Tongue (tissue), 2 donors: ENCODE results near the gene MYH7B. TPM values are rescaled to one million over a fixed set of nuclear protein-coding genes. Genes with fewer than 3 reads are reported as not detected.

Experiments used
- DNase-seq: peaks from one replicate; pipeline ENCODE4 v3.0.0-alpha.2; 2015
- total RNA-seq: library from RNA; depleted of rRNA; stranded (reverse); fragments of >200 nt; gene quantifications from one replicate; pipeline ENCODE4 v1.2.3, GENCODE V29; 2014

MYH7B gene
- total RNA-seq, 1 donor from 2014 or later, result 6.1 TPM

- no peak for DNase-seq
Measured at GRCh38 chr20:34992751-34993417, 37.2 kb downstream of the MYH7B start.

DNA sequence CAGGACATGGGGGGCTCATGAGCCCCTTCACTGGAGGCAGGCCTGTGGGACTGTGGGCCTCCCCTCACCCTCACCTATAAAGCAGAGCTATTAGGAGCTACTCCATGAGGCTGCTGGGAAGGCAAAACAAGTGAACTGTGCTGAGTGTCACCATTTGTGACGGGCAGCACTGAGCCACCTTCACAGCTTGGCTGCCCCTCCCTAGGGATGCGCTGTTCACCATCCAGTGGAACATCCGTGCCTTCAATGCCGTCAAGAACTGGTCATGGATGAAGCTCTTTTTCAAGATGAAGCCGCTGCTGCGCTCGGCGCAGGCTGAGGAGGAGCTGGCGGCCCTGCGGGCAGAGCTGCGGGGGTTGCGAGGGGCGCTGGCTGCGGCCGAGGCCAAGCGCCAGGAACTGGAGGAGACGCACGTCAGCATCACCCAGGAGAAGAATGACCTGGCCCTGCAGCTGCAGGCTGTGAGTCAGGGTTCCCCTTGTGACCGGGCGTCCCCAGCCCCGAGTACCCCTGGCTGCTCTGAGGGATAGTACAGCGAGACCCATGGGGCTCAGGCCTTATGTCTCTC is 38.4 kb downstream of the MYH7B start:
- no peak for DNase-seq

GRCh38 chr20:34994509-34995131 is 39.0 kb downstream of the MYH7B start:
- DNase-seq, result no peak

DNA sequence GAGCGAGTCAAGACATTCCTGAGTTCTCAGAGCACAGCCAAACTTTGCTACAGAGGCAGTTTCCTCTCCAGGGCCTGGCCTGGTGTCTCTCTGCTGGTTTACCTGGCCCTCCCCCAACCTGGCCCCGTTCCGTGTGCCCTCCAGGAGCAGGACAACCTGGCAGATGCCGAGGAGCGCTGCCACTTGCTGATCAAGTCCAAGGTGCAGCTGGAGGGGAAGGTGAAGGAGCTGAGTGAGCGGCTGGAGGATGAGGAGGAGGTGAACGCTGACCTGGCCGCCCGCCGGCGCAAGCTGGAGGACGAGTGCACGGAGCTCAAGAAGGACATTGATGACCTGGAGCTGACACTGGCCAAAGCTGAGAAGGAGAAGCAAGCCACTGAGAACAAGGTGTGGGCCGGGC is 39.5 kb downstream of the MYH7B start:
- no peak for DNase-seq

DNA sequence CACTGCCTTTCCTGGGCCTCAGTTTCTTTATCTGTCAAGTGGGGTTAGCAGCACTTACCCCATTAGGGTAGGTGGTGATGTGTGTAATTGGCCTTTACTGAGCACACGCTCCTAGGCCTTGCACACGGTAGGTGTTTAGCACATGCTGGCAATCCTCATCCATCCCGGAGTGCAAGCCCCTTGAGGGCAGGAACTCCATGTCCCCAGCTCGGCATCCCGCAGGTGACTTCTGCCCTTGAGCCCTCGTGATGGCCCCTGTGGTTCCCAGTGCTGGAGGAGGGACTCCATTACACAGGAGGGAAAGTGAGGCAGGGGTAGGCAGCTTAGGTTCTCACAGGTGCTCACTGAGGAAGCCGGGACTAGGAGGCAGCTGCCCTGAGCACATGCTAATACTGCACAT is 40.0 kb downstream of the MYH7B start:
- no peak for DNase-seq

DNA sequence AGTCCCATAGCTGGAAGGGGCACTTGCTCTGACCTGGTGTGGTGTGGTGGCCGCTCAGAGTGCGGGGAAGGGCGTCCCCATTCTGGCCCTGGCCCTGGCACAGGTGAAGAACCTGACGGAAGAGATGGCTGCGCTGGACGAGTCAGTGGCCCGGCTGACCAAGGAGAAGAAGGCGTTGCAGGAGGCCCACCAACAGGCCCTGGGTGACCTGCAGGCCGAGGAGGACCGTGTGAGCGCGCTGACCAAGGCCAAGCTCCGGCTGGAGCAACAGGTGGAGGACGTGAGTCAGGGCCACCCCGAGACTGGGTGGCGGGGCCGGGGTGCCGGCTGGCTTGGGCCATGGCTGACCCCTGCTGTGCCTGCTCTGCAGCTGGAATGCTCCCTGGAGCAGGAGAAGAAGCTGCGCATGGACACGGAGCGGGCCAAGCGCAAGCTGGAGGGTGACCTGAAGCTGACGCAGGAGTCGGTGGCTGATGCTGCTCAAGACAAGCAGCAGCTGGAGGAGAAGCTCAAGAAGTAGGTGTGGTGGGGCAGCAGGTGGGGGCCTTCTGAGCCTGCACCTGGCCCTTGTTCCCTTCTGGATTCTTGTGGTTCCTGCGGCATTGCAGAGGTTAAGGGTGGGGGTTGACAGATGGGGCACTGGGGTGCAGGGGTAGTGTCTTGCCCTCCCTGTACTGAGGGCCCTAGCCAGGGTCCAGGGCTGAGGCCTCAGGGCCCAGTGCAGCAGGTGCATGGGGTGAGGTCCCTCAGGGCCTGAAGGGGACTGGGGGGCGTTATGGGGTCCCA is 40.8 kb downstream of the MYH7B start:
- DNase-seq, result no peak

GRCh38 chr20:34997131-34997561 is 41.5 kb downstream of the MYH7B start:
- DNase-seq, result peak; percentile 76

DNA sequence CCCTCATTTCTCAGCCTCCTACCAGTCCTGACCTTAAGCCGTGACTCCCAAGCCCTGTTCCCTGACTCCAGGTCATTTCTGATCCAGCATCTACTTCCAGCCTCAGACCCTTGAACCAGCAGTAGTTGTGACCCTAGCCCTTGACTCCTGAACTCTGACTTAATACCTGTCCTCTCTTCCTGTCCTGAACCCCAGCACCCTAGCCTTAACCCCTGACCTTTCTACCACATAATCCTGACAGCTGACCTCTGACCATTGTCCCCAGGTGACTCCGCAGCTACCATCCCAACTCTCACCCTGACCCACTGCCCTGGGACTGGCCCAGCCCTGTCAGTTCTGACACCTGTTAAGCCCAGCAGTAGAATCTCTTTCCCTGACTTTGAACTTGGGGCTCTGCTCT is 42.1 kb downstream of the MYH7B start:
- no peak for DNase-seq

GRCh38 chr20:34998331-34998950 is 42.8 kb downstream of the MYH7B start:
- no peak for DNase-seq

DNA sequence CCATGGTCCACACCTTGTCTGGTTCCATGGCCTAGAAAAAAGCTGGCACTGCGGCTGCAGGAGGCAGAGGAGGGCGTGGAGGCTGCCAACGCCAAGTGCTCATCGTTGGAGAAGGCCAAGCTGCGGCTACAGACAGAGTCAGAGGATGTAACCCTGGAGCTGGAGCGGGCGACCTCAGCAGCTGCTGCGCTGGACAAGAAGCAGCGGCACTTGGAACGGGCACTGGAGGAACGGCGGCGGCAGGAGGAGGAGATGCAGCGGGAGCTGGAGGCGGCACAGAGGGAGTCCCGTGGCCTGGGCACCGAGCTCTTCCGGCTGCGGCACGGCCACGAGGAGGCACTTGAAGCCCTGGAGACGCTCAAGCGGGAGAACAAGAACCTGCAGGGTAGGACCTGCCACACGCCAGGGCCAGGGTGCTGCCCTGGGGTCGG is 43.4 kb downstream of the MYH7B start:
- DNase-seq, result no peak

DNA sequence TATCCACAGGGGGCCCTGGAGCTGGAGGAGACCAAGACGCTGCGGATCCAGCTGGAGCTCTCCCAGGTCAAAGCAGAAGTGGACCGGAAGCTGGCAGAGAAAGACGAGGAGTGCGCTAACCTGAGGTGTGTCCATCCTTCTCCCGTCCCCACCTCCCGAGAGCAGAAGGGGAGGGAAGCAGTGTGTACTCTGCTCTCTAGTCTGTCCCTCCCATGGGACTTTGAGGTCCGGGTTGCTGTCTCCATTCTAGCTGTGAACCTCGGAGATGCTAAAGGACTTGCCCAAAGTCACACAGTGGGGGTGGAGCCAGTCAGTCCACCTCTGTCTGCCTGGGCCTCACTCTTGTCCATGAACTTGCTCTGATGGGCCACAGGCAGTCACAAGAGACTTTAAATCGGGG is 44.1 kb downstream of the MYH7B start:
- no peak for DNase-seq

DNA sequence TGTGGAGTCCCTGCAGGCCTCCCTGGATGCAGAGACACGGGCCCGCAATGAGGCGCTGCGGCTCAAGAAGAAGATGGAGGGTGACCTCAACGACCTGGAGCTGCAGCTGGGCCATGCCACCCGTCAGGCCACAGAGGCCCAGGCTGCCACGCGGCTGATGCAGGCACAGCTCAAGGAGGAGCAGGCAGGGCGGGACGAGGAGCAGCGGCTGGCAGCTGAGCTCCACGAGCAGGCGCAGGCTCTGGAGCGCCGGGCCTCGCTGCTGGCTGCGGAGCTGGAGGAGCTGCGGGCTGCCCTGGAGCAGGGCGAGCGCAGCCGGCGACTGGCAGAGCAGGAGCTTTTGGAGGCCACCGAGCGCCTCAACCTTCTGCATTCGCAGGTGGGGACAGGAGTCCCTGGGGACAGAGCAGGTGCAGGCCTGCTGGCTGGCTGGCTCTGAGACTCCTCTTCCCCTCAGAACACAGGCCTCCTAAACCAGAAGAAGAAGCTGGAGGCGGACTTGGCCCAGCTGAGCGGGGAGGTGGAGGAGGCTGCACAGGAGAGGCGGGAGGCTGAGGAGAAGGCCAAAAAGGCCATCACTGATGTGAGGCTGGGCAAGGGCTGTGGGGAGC is 44.7 kb downstream of the MYH7B start:
- DNase-seq, result no peak

- DNase-seq, result no peak
Measured at GRCh38 chr20:35000922-35001595, 45.4 kb downstream of the MYH7B start.

GRCh38 chr20:35001596-35002362 is 46.1 kb downstream of the MYH7B start:
- DNase-seq, result no peak

- no peak for DNase-seq
Measured at GRCh38 chr20:35002426-35003210, 47.0 kb downstream of the MYH7B start.

GRCh38 chr20:35003211-35004031 is 47.8 kb downstream of the MYH7B start:
- no peak for DNase-seq

DNA sequence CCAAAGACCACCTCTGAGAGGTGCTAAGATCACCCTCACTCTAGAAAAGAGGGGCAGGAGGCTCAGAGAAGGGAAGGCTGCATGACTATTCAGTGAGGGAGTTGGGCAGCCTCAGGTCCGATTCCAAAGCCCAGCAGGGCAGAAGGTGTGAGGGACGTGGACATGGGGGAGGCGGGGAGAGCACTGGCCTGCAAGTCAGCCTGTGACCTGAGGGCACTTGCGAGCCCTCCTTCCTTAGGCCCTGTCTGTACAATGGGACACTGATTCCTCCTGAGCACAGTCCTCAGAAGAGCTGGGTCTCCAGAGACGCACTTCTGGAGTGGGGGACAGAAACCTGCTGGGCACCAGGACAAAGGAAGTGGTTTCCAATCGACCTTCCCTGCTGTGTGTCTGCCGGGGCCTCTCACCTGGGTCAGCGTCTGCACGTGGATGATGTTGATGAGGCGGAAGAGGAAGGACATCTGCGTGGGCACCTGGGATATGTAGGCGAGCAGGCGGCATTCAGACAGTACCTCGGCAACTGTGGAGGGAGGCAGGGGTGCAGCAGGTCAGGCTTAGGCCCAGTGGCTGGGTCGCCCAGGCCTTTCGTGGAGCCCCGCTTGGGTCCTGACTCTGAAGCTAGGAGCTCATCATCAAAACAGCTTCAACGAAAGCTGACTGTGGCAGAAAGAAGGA is 48.5 kb downstream of the MYH7B start:
- DNase-seq, result no peak

DNA sequence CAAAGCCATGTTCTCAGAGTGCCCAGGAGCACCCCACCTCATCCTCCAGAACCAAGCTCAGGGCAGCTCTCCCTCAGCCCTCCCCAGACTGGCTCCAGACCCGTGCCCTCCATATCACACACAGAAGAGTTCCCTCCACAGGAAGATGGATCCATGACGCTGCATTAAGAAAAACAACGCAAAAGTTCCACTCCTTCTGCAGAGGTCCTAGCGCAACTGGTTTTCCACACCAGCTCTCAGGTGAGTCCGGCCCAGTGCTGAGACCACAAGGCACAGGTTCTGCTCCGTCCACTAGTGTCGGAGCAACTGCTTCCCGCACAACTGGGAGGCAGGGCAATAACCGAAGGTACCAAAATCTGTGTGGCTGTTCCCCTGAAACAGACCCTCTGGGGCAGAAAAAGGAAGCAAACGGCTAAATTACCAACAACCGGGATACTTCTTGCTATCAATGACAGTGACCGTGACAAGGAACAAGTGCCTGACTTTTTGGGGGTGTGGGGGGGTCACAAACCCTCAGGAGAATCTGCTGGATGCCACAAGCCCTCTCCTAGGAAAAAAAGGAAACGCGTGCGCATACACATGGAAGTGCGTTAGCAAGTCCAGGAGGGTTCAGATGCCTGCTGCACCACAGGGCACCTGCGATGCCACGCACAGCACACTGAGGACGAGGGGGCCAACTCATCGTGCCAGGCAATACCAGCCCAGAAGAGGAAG is 49.2 kb downstream of the MYH7B start:
- DNase-seq, result no peak
